Measurements from ENCODE around the gene TMOD3. TPM values are rescaled to one million over a fixed set of nuclear protein-coding genes. Genes with fewer than 3 reads are reported as not detected.

Gene TMOD3
- polyA plus RNA-seq, 2 of the 4 experiments (the other 2 are of a cell fraction): 57.5 to 111 TPM

- WGBS (ENCODE audit: missing lambda C conversion rate): 78% methylated on average over 1 of the region's 1 CpG
- H3K4me3 ChIP-seq: no peak overlapping the region
- H3K9me3 ChIP-seq: no peaks in the 10 kb centered on the region
- FAIRE-seq (no peak), DNase-seq (ENCODE audit: low read depth in 1 of 2, low spot score in 1 of 2) (no peak), ATAC-seq (peak in 1 of 2 experiments; percentile 14; a peak in 1 of 6 replicates)
- ChIA-PET CTCF (interaction anchor here (1.2 to 4.0 kb wide), 2 partner anchors 11 to 14 kb away, joined by 3 to 15 read pairs; no protein-coding TSS in a partner anchor), POLR2A (no interaction called here)
- no peak overlapping the region for H3K4me2 ChIP-seq
- peaks cover 5% of the 10 kb centered on the region; the same call in 2 of the 3 replicates for H3K4me1 ChIP-seq
- TF ChIP-seq TP53 (CRISPR knock-in tag; IDR thresholded peaks at IDR 0.05): no peak
- TF ChIP-seq E2F6 (IDR thresholded peaks at IDR 0.05; ENCODE audit: borderline replicate concordance, low read depth): no peak
- TF ChIP-seq FOSL2 (IDR thresholded peaks at IDR 0.05): no peak
- no peak for TF ChIP-seq FOSL2 (CRISPR knock-in tag; IDR thresholded peaks at IDR 0.05)
- no peak for TF ChIP-seq JUN (IDR thresholded peaks at IDR 0.05)
- TF ChIP-seq EHF (CRISPR knock-in tag; IDR thresholded peaks at IDR 0.05): no peak
- no peak for TF ChIP-seq SMC3 (IDR thresholded peaks at IDR 0.05)
- TF ChIP-seq NPAS2 (CRISPR knock-in tag; IDR thresholded peaks at IDR 0.05; ENCODE audit: borderline replicate concordance): no peak
- TF ChIP-seq ELK1 (IDR thresholded peaks at IDR 0.05; ENCODE audit: low read depth, low read length): no peak
- TF ChIP-seq HOXA7 (CRISPR knock-in tag; IDR thresholded peaks at IDR 0.05): no peak
- TF ChIP-seq GATA3 (IDR thresholded peaks at IDR 0.05; ENCODE audit: borderline replicate concordance): no peak
- no peak for TF ChIP-seq REST (IDR thresholded peaks at IDR 0.05)
- no peak for TF ChIP-seq ZC3H11A (IDR thresholded peaks at IDR 0.05)
- no peak for TF ChIP-seq HEYL (CRISPR knock-in tag; IDR thresholded peaks at IDR 0.05)
- TF ChIP-seq KDM1A (IDR thresholded peaks at IDR 0.05; ENCODE audit: low read depth): no peak
- TF ChIP-seq ZNF302 (CRISPR knock-in tag; IDR thresholded peaks at IDR 0.05): no peak
- no peak for TF ChIP-seq CBX2 (IDR thresholded peaks at IDR 0.05; ENCODE audit: borderline replicate concordance, low read depth)
- no peak for TF ChIP-seq POLR2AphosphoS2 (conservative IDR thresholded peaks at IDR 0.05; ENCODE audit: low read length)
- no peak for TF ChIP-seq MYC (IDR thresholded peaks at IDR 0.05; ENCODE audit: borderline replicate concordance, low read length)
- H3K27ac ChIP-seq: no peak overlapping the region
Observed at GRCh38 chr15:51932161-51932560, 102.7 kb downstream of the TMOD3 start.

- Histone ChIP-seq H3K27ac (no peak overlapping the region), H3K9me3 (no peaks in the 10 kb centered on the region), H3K4me1 (peaks cover 5% of the 10 kb centered on the region; the same call in 2 of the 3 replicates), H3K4me3 (no peak overlapping the region), H3K4me2 (no peak overlapping the region)
- 88% methylated on average over 5 of the region's 5 CpGs for WGBS (ENCODE audit: missing lambda C conversion rate)
- TF ChIP-seq RNF2 (IDR thresholded peaks at IDR 0.05; ENCODE audit: borderline replicate concordance, low read depth) (no peak), CTCF (IDR thresholded peaks at IDR 0.05) (no peak), GATA3 (IDR thresholded peaks at IDR 0.05; ENCODE audit: borderline replicate concordance) (no peak)
- ChIA-PET POLR2A (no interaction called here), CTCF (interaction anchor here (0.5 to 2.9 kb wide), 10 partner anchors 8 to 292 kb away, joined by 3 to 13 read pairs (median 3); no protein-coding TSS in a partner anchor)
- DNase-seq (ENCODE audit: low read depth in 1 of 2, low spot score in 1 of 2): no peak
- peak; percentile 13 to 35; a peak in 4 of 6 replicates for ATAC-seq
- no peak for FAIRE-seq
Observed at GRCh38 chr15:51935466-51936104, 106.1 kb downstream of the TMOD3 start.
